GM12878 (cell line): ENCODE results near the gene CMSS1. TPM values are rescaled to one million over a fixed set of nuclear protein-coding genes. Genes with fewer than 3 reads are reported as not detected.

ENCODE experiments used
- ATAC-seq: fragments of 200-7000 bp; cut with Tn5 transposase; 3 replicates; pipeline ENCODE4 v1.9.1; 2020; ENCODE audit warnings: mild to moderate bottlenecking, moderate library complexity
- BruUV-seq: library from RNA; stranded (reverse); fragments of 400-500 nt; replicated peaks from 2 replicates; lab custom pipeline; 2021; lab: Mats Ljungman, UMichigan
- CTCF ChIA-PET: fragments of 300-600 bp; sonication (Branson Sonifier 250); formaldehyde crosslinking; extraction: SDS; loops from one replicate; lab custom pipeline; 2021; ENCODE audit warnings: inconsistent platforms; lab: Yijun Ruan, JAX
- POLR2A ChIA-PET: fragments of 350-600 bp; formaldehyde crosslinking; extraction: SDS; loops from one replicate; lab custom pipeline; 2021; ENCODE audit warnings: inconsistent platforms; lab: Charles Lee
- RAD21 ChIA-PET: fragments of 300-600 bp; sonication (Branson Sonifier 250); formaldehyde crosslinking; loops from one replicate; lab custom pipeline; 2023; ENCODE audit warnings: antibody characterized with exemption; ENCODE audit not compliant: unreplicated experiment; lab: Charles Lee
- SMC1A ChIA-PET: fragments of 300-600 bp; sonication (Branson Sonifier 250); formaldehyde crosslinking; loops from one replicate; lab custom pipeline; 2023; ENCODE audit not compliant: unreplicated experiment, uncharacterized antibody; lab: Charles Lee
- DNase-seq: peaks from one replicate; pipeline ENCODE4 v3.0.0-alpha.2; 2011; ENCODE audit warnings: low read depth, low spot score
- FAIRE-seq: peaks from 3 replicates; lab custom pipeline; 2011; peaks lifted over from hg19 to GRCh38; lab: Jason Lieb, UNC
- H2AFZ ChIP-seq: 2 replicates; pipeline ENCODE4 v1.6.0; 2011; ENCODE audit warnings: low read depth, low read length, control low read depth; ENCODE audit not compliant: control insufficient read depth
- H3K27ac ChIP-seq: 2 replicates; pipeline ENCODE4 v1.5.1; 2011; ENCODE audit warnings: control low read depth; ENCODE audit not compliant: control insufficient read depth, insufficient read depth
- H3K27me3 ChIP-seq, 2 experiments: replicated peaks in 1 of 2; 2 replicates each; pipeline versions ENCODE4 v1.6.0 to v1.6.1; 2011; ENCODE audit warnings: low read length in 1 of 2; ENCODE audit not compliant: control insufficient read depth in 2 of 2, insufficient read depth in 2 of 2
- H3K36me3 ChIP-seq, 2 experiments: 2 replicates each; pipeline ENCODE4 v1.5.1; 2011; ENCODE audit warnings: low read length in 1 of 2; ENCODE audit not compliant: control insufficient read depth in 2 of 2, insufficient read depth in 2 of 2
- H3K4me1 ChIP-seq: 2 replicates; pipeline ENCODE4 v1.6.1; 2011; ENCODE audit warnings: mild to moderate bottlenecking, low read length, moderate library complexity, mixed read lengths; ENCODE audit not compliant: control insufficient read depth, insufficient read depth
- H3K4me2 ChIP-seq: 2 replicates; pipeline ENCODE4 v1.6.0; 2011; ENCODE audit warnings: control low read depth; ENCODE audit not compliant: control insufficient read depth, insufficient read depth
- H3K4me3 ChIP-seq: fragments of 200-600 bp; sonication (generic); 2 replicates; pipeline ENCODE4 v1.5.1; 2016
- H3K79me2 ChIP-seq: 2 replicates; pipeline ENCODE4 v1.6.0; 2011; ENCODE audit warnings: low read length; ENCODE audit not compliant: control insufficient read depth, insufficient read depth
- H3K9ac ChIP-seq: 2 replicates; pipeline ENCODE4 v1.8.0; 2011; ENCODE audit warnings: low read length, control low read depth, mixed read lengths; ENCODE audit not compliant: control insufficient read depth, insufficient read depth
- H3K9me3 ChIP-seq: replicated peaks from 3 replicates; pipeline ENCODE4 v1.5.1; 2011; ENCODE audit warnings: mild to moderate bottlenecking, low read length; ENCODE audit not compliant: control insufficient read depth, insufficient read depth
- H4K20me1 ChIP-seq: 2 replicates; pipeline ENCODE4 v1.6.0; 2011; ENCODE audit not compliant: control insufficient read depth, insufficient read depth
- CHD4 ChIP-seq: fragments of 200-600 bp; sonication (generic); IDR thresholded peaks from 2 replicates; pipeline ENCODE4 v1.6.1; 2016; ENCODE audit warnings: mild to moderate bottlenecking
- HCFC1 ChIP-seq: fragments of 150-350 bp; IDR thresholded peaks from 2 replicates; pipeline ENCODE4 v1.6.1; 2014; ENCODE audit warnings: low read length
- PBX3 ChIP-seq: IDR thresholded peaks from 2 replicates; pipeline ENCODE4 v1.6.1; 2011; ENCODE audit warnings: mild to moderate bottlenecking, low read depth, low read length, moderate library complexity; ENCODE audit not compliant: insufficient replicate concordance
- RB1 ChIP-seq: fragments of 450-650 bp; formaldehyde crosslinking; IDR thresholded peaks from 2 replicates; pipeline ENCODE4 v1.6.1; 2017; ENCODE audit warnings: mild to moderate bottlenecking, borderline replicate concordance
- ZBED1 ChIP-seq: IDR thresholded peaks from 2 replicates; pipeline ENCODE4 v1.6.1; 2016; ENCODE audit warnings: borderline replicate concordance
- ZNF24 ChIP-seq: fragments of 450-650 bp; IDR thresholded peaks from 2 replicates; pipeline ENCODE4 v1.6.1; 2017; ENCODE audit warnings: antibody characterized with exemption, mild to moderate bottlenecking
- WGBS: methylation state at CpG from one replicate; pipeline ENCODE4 v1.1.6; 2016; ENCODE audit warnings: low lambda C conversion rate; ENCODE audit not compliant: insufficient replicate concordance, insufficient coverage; ENCODE audit errors: missing lambda C conversion rate; 5-methylcytosine and 5-hydroxymethylcytosine counted together
- in situ Hi-C: fragments of 300-500 bp; cut with MboI; formaldehyde crosslinking; loops from 9 replicates; pipeline ENCODE4 v1.14.3; 2018; ENCODE audit warnings: mixed read lengths
- intact Hi-C: fragments of 100-400 bp; cut with micrococcal nuclease; formaldehyde crosslinking; loops from one replicate; pipeline ENCODE4 v1.14.2; 2022; ENCODE audit not compliant: unreplicated experiment
- polyA plus RNA-seq, 11 experiments: library from polyadenylated mRNA; depleted of rRNA in 4 of 11; unstranded in 6 of 11; stranded (reverse) in 5 of 11; fragments of >200 nt; fragmentation: Nextera tagmentation in 4 of 11; fragmentation: Illumina TruSeq in 1 of 11; extraction: Ambion mirVana in 4 of 11; extraction: Trizol in 1 of 11; gene quantifications; 1 replicate in 1 of 11; 2 replicates in 10 of 11; pipeline versions ENCODE4 v1.2.1 to v1.2.3, GENCODE V29; 2011 to 2016; ENCODE audit warnings: inconsistent platforms in 2 of 11, missing spikeins in 2 of 11, low read depth in 1 of 11
- total RNA-seq, 4 experiments: library from RNA; depleted of rRNA in 3 of 4; stranded (reverse); fragments of >200 nt in 3 of 4; fragmentation: Illumina TruSeq in 1 of 4; extraction: Trizol in 1 of 4; gene quantifications; 2 replicates each; pipeline versions ENCODE4 v1.2.1 to v1.2.3, GENCODE V29; 2013 to 2021
- TF ChIP-seq, protein P1 (sequence below): fragments of 150-350 bp; IDR thresholded peaks from 2 replicates; pipeline ENCODE4 v1.6.1; 2014; ENCODE audit warnings: mild to moderate bottlenecking, low read depth, low read length
- TF ChIP-seq, protein P2 (sequence below): fragments of 450-650 bp; IDR thresholded peaks from 2 replicates; pipeline ENCODE4 v1.6.1; 2017; ENCODE audit warnings: mild to moderate bottlenecking, moderate library complexity

Gene CMSS1
- total and polyA plus RNA-seq, 10 of the 15 experiments (the other 5 are each of a cell fraction or from before 2014, with no cell fraction given) = 31.0 to 118 (median 70.1) TPM

DNA sequence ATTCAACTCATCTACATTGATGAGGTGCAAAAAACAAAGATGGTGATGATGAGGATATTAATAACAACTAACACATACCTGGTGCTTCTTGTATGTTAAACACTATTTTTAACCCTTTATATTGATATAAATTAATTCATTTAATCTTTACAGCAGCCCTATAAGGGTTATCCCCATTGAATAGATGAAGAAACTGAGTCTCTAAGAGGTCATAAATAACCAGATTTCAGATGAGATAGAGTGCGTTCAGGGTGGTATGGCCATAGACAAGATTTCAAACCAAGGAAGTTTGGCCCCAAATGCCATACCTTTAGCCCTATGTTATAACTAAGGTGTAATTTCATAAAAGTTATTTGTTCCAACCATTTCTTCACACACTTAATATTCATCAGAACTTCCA, 82.6 kb downstream of the CMSS1 start:
- no peak for DNase-seq
- ChIA-PET CTCF (interaction anchor here (1.1 to 1.2 kb wide), 2 partner anchors 9 to 169 kb away, joined by 3 read pairs; no protein-coding TSS in a partner anchor), RAD21 (interaction anchor here (0.7 to 1.2 kb wide), 2 partner anchors 53 to 147 kb away, joined by 3 read pairs; no protein-coding TSS in a partner anchor), SMC1A (interaction anchor here (1.3 kb wide), 2 partner anchors 18 to 32 kb away, joined by 3 to 6 read pairs; no protein-coding TSS in a partner anchor), POLR2A (no interaction called here)
- H3K36me3 ChIP-seq = no peaks in the 10 kb centered on the region
- no peak overlapping the region for H3K27ac ChIP-seq
- BruUV-seq = no TSS peak
- no peak overlapping the region for H3K9ac ChIP-seq
- no peaks in the 10 kb centered on the region for H3K9me3 ChIP-seq
- H3K4me1 ChIP-seq = peaks cover 3% of the 10 kb centered on the region; the same call in 1 of the 2 replicates
- no peaks in the 10 kb centered on the region for H4K20me1 ChIP-seq
- no peak overlapping the region for H3K4me3 ChIP-seq
- no peaks in the 10 kb centered on the region for H3K27me3 ChIP-seq
- no peak overlapping the region for H3K4me2 ChIP-seq
- no peak overlapping the region for H2AFZ ChIP-seq
- no peak for FAIRE-seq
- no peak for ATAC-seq
- no peaks in the 10 kb centered on the region for H3K79me2 ChIP-seq
- intact Hi-C loops (no loop called here), in situ Hi-C loops (no loop called here)
- 84% methylated on average over 1 of the region's 1 CpG for WGBS
- TF ChIP-seq ZNF24 (no peak), HCFC1 (no peak), RB1 (no peak), CHD4 (no peak), PBX3 (no peak), ZBED1 (no peak)
- TF ChIP-seq, protein P1, sequence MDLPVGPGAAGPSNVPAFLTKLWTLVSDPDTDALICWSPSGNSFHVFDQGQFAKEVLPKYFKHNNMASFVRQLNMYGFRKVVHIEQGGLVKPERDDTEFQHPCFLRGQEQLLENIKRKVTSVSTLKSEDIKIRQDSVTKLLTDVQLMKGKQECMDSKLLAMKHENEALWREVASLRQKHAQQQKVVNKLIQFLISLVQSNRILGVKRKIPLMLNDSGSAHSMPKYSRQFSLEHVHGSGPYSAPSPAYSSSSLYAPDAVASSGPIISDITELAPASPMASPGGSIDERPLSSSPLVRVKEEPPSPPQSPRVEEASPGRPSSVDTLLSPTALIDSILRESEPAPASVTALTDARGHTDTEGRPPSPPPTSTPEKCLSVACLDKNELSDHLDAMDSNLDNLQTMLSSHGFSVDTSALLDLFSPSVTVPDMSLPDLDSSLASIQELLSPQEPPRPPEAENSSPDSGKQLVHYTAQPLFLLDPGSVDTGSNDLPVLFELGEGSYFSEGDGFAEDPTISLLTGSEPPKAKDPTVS = no peak
- TF ChIP-seq, protein P2, sequence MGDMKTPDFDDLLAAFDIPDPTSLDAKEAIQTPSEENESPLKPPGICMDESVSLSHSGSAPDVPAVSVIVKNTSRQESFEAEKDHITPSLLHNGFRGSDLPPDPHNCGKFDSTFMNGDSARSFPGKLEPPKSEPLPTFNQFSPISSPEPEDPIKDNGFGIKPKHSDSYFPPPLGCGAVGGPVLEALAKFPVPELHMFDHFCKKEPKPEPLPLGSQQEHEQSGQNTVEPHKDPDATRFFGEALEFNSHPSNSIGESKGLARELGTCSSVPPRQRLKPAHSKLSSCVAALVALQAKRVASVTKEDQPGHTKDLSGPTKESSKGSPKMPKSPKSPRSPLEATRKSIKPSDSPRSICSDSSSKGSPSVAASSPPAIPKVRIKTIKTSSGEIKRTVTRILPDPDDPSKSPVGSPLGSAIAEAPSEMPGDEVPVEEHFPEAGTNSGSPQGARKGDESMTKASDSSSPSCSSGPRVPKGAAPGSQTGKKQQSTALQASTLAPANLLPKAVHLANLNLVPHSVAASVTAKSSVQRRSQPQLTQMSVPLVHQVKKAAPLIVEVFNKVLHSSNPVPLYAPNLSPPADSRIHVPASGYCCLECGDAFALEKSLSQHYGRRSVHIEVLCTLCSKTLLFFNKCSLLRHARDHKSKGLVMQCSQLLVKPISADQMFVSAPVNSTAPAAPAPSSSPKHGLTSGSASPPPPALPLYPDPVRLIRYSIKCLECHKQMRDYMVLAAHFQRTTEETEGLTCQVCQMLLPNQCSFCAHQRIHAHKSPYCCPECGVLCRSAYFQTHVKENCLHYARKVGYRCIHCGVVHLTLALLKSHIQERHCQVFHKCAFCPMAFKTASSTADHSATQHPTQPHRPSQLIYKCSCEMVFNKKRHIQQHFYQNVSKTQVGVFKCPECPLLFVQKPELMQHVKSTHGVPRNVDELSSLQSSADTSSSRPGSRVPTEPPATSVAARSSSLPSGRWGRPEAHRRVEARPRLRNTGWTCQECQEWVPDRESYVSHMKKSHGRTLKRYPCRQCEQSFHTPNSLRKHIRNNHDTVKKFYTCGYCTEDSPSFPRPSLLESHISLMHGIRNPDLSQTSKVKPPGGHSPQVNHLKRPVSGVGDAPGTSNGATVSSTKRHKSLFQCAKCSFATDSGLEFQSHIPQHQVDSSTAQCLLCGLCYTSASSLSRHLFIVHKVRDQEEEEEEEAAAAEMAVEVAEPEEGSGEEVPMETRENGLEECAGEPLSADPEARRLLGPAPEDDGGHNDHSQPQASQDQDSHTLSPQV = no peak
